NAMALWA (cell line): ENCODE data around the gene IFNA21.
"Not testable (repeated sequence)": the region's sequence is repeated elsewhere in the genome, so short reads cannot be mapped to it uniquely, and the experiment has no call there.

ENCODE experiments used
- DNase-seq: peaks from one replicate; pipeline ENCODE4 v3.0.0-alpha.2; 2015; ENCODE audit warnings: low spot score

The IFNA21 gene

GRCh38 chr9:21141427-21141882, 25.0 kb downstream of the IFNA21 start, which contains the start of gene IFNW1:
Gene IFNW1 (minus strand): TSS chr9:21141832. CDS start chr9:21141570, 262 bp downstream.
- DNase-seq = no peak

- no peak for DNase-seq
Measured at GRCh38 chr9:21137020-21137419, 29.4 kb downstream of the IFNA21 start.

- no peak for DNase-seq
Measured at GRCh38 chr9:21135736-21136135, 30.7 kb downstream of the IFNA21 start.

- DNase-seq = not testable (repeated sequence)
Measured at GRCh38 chr9:21128186-21128585, 38.3 kb downstream of the IFNA21 start.

- DNase-seq = no peak
Measured at GRCh38 chr9:21121595-21122251, 44.7 kb downstream of the IFNA21 start.

GRCh38 chr9:21121079-21121478, 45.4 kb downstream of the IFNA21 start:
- no peak for DNase-seq

GRCh38 chr9:21119093-21119770, 47.2 kb downstream of the IFNA21 start:
- peak; percentile 17 for DNase-seq
